NOMO-1 (cell line): ENCODE results near the gene NECAB3.
"Not testable (repeated sequence)": the region's sequence is repeated elsewhere in the genome, so short reads cannot be mapped to it uniquely, and the experiment has no call there.

Source experiments
- DNase-seq, 2 experiments: peaks; one replicate each; lab custom pipeline; 2025; ENCODE audit not compliant: unreplicated experiment in 2 of 2; lab: John Stamatoyannopoulos, UW

The NECAB3 gene

DNA sequence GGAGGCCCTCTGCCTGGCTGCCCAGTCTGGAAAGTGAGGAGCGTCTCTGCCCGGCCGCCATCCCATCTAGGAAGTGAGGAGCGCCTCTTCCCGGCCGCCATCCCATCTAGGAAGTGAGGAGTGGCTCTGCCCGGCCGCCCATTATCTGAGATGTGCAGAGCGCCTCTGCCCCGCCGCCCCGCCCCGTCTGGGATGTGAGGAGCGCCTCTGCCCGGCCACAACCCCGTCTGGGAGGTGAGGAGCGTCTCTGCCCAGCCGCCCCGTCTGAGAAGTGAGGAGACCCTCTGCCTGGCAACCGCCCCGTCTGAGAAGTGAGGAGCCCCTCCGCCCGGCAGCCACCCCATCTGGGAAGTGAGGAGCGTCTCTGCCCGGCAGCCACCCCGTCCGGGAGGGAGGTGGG lies 24.7 kb upstream of the NECAB3 start:
- DNase-seq = not testable (repeated sequence)

- DNase-seq = peak; percentile 55 to 66
Measured at GRCh38 chr20:33697129-33697528, 22.9 kb upstream of the NECAB3 start.

- DNase-seq = no peak
Measured at GRCh38 chr20:33696448-33696847, 22.2 kb upstream of the NECAB3 start.

DNA sequence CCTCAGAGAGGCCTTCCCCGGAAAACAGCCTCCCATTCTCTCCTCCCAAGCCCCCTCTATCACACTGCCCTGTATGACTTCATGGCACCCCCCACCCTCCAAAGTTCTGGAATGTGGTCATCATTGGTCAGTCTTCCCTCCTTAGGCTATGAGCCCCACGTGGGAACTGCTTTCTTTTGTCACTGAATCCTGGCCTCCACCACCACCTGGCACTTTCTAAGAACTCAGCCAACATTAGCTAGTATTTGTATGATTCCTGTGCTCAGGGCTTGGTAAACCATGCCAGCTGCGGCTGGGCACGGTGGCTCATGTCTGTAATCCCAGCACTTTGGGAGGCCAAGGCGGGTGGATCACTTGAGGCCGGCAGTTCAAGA lies 20.4 kb upstream of the NECAB3 start:
- DNase-seq = no peak

DNA sequence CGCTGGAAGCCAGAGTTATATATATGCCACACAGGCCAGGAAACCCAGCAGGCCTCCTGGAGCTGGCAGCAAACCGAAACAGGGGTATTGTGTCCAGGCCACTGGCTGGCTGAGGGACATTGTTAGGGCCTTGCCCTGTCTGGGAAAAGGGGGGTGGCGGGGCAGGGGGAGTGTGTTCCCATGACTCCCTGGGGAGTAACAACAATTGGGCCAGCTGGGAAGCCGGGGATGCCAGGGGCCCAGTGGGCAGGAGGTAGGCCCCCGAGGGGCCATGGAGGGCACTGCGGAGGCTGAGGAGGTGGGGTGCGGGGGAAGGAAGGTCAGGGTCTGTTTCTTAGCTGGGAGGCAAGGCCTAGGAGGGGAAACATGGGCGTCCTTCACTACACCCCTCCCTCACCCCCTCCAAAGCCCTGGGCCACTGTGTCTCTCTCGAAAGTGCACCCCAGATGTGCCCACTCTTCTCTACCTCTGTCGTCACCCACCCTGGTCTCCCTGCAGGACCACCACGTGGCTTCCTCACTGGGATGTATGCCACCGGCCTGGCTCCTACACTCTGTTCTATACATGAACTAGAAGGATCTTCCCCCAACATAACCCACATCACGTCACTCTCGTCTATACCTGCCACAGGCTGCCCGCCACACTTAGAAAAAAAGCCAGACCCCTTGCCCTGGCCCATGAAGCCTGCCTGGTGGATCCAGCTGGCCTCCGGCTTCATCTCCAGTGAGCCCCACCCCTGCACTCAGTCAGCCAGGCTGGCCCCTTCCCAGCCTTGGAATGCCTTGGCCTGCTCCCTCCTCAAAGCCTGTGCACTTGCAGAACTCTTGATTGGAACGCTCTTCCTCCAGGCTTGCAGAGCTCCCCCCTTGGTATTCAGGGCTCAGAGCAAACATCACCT lies 19.8 kb upstream of the NECAB3 start:
- no peak for DNase-seq

DNA sequence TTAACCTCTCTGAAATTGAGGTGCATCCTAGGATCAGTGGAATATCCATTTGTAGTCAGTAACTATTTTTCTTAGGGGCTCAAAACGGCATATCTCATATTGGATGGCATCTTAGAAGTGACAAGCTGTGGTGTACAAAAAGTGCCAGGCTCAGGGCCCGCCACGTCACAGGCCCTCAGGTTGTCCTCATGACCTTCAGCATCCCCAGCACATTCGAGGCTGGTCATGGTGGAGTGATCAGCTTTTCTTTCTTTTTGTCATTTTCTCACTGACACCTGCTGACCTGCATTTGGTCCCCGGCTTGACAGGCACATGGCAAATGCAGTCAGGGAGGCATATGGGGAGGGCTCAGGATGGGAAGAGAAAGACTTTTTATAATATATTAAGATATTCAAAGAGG lies 19.1 kb upstream of the NECAB3 start:
- DNase-seq = no peak

GRCh38 chr20:33689973-33690372 lies 15.7 kb upstream of the NECAB3 start:
- DNase-seq = peak; percentile 78 to 80

GRCh38 chr20:33689493-33689892 lies 15.3 kb upstream of the NECAB3 start:
- no peak for DNase-seq

DNA sequence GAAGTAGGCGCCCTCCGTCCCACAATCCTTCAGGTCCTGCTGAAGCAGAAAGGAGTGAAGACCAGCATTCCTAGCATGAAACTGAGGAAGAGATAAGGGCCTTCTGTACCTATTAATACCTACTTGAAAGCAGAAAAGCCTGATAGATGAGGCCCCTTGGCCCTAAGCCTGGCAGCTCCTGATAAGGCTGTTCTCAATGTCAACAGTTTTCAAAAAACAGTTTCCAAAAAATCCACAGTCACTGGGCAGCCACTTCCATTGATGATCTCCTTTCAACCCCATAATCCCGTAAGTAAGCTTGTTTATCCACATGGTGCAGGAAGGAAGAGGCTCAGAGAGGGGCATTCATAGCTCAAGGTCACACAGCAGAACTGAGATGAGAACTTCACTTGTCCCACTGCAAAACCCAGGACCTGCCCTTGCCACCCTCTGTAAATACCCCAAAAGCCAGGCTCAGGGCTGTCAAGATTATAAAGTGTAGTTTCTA lies 14.8 kb upstream of the NECAB3 start:
- no peak for DNase-seq

DNA sequence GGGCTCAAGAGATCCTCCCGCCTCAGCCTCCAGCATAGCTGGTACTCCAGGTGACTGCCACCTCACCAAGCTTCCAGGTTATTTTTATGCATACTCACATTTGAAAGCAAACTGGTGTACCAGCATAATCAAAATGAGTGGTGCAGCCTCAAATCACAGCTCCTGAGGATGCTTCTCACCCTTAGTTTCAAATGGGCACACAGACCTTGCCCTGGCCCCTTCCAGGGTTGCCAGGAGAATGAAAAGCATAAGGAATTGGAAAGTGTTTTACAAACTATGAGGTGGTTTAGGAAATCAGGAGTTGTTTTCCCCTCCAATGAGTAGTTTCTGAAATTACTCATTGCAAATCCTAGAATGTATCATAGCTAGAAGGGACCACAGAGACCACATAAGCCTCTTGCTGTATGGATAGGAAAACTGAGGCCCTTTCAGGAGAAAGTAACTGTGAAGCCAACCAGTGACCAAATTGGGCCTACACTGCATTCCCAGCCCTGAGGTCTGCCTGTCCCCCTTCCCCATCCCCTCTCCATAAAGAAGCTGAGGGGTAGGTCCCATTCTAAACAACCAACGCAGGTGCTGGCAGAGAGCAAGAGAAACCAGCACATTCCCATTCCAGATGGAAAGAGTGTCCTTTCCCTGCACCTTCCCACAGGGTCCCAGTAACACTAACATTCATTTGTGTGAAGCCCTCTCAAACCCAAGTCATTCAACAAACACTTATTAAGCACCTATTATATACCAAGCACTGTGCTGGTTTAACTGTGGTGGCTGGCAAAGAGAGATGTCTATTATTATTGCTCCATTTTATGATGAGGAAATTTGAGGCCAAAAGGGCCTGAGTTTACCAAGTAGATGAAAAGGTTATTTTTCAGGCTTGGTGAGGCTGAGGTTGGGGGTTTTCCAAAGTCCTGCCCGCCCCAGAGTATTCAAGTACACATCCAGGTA lies 14.0 kb upstream of the NECAB3 start:
- no peak for DNase-seq

- peak; percentile 88 to 89 for DNase-seq
Measured at GRCh38 chr20:33687370-33687915, 13.2 kb upstream of the NECAB3 start.

- no peak for DNase-seq
Measured at GRCh38 chr20:33686984-33687366, 12.7 kb upstream of the NECAB3 start.

DNA sequence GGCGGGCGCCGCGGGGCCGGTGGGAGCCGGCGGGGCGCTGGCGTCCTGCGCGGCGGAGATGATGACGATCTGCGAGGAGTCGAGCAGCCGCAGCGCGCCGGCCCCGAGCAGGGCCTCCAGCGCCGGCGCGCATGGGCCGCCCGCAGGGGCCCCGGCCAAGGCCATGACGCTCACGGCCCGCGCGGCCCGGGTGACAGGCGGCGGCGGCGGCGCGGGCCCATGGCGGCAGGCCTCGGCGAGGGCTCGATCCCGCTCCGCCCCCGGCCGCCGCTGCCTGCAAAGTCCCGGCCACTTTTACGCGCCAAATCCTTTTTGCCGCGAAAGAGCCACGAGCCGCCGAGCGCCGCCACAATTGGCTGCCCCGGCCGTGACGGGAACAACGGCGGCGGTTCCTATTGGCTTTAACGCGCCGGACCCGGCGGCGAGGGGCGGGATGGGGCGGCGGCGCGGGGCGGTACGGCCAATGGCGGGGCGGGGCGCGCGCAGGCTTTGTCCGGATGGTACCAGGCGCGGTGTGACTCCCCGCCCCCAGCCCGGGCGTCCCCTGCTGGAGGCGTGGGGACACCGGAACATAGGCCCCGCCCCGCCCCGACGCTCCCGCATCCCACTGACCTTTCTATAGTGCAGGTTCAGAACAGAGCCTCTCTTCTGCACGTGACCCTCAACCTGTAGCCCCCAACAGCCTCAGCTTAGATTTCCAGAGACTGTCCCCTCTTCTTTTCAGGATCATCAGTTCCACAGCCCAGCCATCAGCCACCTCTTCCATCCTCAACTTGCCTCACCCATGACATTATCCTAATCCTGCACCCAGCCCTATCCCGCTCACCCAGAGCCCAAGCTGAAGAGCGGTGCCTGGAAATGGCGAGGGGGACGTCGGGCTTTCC lies 12.1 kb upstream of the NECAB3 start, which contains the start of gene E2F1:
TSS of gene E2F1 (minus strand) at position 286 of the 884 bp plus-strand sequence. CDS start at position 165, 121 bp downstream.
- peak; percentile 91 to 96 for DNase-seq

DNA sequence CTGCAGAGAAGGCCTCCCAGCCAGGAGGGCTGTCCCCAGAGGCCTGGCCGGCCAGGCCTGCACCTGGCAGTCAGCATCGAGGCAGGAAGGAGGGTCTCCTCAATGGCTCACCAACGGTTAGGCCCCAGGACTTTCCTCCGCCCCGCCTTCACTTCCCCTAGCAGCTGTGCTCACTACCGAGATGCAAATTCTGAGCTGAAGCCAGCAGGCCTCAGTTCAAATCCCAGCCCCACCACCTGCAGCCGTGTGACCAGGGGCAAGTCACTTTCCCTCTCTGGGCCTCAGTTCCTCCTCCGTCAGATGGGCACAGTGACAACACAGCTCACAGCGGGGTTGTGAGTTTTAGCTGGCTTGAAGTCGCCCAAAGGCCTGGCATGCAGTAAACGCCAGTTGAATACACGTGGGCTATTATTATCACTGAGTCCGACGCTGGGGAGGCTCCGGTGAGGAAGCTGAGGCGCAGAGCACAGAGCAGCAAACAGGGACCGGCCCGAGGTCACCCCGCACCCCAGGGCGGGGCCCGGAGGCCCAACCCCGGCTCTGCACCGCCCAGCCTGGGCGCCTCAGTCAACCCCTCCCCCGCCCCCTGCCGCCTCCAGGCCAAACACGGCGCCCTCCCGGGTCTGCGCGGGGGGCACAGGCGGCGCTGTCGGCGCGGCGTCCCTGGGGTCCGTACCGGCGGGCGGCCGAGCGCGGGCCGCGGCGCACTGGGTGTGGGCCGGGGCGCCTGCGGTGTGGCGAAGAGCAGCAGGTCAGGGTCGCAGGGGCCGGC lies 11.3 kb upstream of the NECAB3 start:
- DNase-seq = peak; percentile 43 to 50

DNA sequence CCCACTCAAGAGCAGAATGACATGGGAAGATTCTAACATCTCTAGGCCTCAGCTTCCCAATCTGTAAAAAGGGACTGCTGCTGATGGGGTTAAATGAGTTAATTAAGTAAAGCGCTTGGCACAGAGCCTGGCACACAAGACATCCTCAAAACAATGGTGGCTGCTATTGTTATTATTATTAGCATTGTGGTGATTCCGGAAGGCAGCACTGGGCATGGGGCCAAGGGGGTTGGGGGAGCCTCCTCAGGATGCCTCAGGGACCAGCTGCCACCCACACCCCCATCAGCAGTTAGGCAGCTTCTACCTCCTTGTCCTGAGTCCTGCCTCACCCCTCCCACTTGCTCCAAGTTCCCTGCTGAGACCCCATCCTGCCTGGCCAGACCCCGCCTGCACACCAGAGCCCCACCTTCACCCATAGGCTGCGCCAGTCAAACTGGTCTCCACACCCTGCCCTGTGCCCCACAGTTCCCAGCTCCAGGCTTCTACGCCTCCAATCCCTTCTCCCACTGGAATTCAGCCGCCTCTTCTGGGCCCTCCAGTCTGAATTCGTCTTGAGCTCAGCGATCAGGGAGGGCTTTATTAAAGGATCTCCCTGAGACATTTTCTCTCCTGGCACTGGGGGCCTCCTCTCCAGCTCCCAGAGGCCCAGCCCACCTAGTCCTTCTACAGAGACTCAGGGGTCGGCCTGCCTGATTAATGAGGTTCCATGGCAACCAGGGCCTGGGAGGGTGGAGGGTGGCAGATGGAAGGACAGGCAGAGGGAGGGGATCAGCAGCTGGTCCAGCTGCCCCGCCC lies 10.5 kb upstream of the NECAB3 start:
- no peak for DNase-seq

- no peak for DNase-seq
Measured at GRCh38 chr20:33681728-33682353, 7.6 kb upstream of the NECAB3 start.

- no peak for DNase-seq
Measured at GRCh38 chr20:33681288-33681687, 7.1 kb upstream of the NECAB3 start.

DNA sequence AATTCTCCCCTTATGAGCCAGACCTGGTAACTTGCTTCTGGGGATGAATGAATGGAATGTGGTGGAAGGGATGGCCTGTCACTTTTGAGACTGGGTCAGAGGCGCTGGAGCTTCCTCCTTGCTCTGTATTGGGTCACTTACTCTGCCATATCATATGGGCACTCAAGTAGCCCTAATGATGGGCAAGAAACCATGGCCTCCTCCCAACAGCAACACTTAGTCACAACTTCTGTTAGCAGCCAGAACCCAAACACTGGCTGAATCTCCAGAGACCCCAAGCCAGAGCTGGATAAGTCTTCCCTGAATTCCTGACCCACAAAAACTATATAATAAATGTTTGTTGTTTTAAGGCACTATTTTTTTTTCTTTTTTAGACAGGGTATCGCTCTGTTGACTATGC lies 6.5 kb upstream of the NECAB3 start:
- DNase-seq = no peak
